NB4 (cell line): ENCODE results near the gene RBM19.

Experiments
- MYC ChIP-seq: IDR thresholded peaks from 2 replicates; pipeline ENCODE4 v1.6.1; 2011; ENCODE audit warnings: low read depth, low read length
- POLR2A ChIP-seq: IDR thresholded peaks from 2 replicates; pipeline ENCODE4 v1.6.1; 2011; ENCODE audit warnings: mild to moderate bottlenecking; ENCODE audit not compliant: insufficient read length; ENCODE audit errors: extremely low read depth
- TF ChIP-seq, protein P1 (sequence below): IDR thresholded peaks from one replicate; pipeline ENCODE4 v1.5.1; 2012; ENCODE audit warnings: low read depth, low read length
- TF ChIP-seq, protein P2 (sequence below): IDR thresholded peaks from 2 replicates; pipeline ENCODE4 v1.6.1; 2011; ENCODE audit warnings: low read depth, low read length

DNA sequence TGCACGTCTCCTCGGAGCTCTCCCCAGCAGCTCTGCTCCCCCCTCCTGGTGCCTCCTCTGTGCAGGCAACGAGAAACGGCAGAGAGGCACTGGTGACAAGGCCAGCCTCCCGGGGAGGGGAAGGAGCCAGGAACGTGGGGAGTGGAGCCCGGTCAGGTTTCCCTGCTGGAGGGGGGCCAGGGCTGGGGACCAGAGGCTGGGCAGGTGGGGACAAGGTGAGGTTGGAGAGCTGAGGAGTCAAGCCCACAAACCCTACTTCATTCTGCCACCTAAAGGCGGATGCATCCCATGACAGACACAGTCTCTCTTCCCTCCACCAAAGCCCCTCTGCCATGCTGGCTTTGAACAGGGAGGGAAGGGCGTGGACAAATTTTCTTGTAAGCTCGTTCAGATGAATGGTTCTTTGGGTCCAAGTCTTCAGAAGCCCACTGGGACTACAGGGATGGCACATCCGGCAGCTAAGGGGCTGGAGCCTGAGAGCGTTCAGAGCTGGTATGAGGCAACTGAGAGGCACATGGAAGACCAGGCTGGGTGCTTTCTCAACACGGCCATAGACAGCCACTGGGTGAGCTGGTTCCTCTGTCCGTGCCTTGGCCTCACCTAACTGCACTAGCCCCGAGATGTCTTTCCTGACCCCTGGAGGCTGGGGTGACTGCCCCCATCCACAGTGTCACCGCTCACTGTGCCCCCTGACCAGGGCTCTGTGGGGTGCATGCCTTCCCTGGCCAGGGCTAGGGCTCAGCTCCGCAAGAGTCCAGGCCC, 105.9 kb downstream of the RBM19 start:
- TF ChIP-seq POLR2A (no peak), MYC (no peak)
- TF ChIP-seq, protein P1, sequence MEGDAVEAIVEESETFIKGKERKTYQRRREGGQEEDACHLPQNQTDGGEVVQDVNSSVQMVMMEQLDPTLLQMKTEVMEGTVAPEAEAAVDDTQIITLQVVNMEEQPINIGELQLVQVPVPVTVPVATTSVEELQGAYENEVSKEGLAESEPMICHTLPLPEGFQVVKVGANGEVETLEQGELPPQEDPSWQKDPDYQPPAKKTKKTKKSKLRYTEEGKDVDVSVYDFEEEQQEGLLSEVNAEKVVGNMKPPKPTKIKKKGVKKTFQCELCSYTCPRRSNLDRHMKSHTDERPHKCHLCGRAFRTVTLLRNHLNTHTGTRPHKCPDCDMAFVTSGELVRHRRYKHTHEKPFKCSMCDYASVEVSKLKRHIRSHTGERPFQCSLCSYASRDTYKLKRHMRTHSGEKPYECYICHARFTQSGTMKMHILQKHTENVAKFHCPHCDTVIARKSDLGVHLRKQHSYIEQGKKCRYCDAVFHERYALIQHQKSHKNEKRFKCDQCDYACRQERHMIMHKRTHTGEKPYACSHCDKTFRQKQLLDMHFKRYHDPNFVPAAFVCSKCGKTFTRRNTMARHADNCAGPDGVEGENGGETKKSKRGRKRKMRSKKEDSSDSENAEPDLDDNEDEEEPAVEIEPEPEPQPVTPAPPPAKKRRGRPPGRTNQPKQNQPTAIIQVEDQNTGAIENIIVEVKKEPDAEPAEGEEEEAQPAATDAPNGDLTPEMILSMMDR, result peak; percentile 25
- TF ChIP-seq, protein P2, sequence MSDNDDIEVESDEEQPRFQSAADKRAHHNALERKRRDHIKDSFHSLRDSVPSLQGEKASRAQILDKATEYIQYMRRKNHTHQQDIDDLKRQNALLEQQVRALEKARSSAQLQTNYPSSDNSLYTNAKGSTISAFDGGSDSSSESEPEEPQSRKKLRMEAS, result no peak; the same call in 1 of the 2 replicates
